ENCODE measurements around the gene SYNJ2.

The SYNJ2 gene

GRCh38 chr6:158064725-158065251 is 83.1 kb downstream of the SYNJ2 start:
- no peak for DNase-seq

GRCh38 chr6:158066136-158066781 is 84.6 kb downstream of the SYNJ2 start:
- DNase-seq, result no peak

GRCh38 chr6:158067436-158068015 is 85.9 kb downstream of the SYNJ2 start:
- DNase-seq, result no peak

GRCh38 chr6:158068156-158068892 is 86.7 kb downstream of the SYNJ2 start:
- no peak for DNase-seq

DNA sequence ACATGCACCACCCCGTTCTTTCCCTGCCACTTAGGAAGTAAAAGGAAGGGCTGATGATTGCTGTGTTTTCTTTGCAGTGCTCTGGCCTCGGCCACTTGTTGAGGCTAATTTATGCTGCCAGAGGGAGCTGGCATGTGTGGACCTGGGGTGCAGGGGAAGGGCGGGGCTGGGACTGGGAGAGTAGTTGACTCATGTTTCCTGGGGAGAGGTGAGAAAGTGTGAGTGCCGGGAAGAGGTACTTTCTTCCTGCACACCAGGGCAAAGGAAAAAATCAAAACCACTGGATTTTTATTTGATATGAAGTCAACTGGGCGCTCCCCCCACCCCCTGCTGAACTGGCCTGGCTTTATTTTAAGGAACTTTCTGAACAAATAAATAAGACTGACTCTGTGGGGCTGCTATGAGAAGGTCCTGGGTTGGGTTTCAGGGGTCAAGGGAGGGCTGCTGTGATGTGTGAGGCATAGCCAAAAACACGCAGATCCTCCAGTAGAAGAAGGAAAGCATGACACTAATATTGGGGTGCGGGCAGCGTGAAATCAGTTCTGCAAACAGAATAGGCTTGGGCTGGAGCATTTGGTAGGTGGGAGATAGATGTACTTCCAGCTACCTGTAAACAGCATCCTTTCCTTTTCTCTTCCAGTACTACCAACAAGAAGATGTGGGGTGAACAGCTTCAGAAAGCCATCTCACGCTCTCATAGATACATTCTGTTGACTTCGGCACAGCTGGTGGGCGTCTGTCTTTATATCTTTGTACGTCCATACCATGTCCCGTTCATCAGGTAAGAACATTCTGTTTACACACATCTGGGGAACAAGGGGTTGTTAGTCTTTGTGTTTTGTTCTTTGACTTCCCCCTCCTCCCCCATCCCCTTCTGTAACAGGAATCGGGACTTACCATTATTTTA is 87.5 kb downstream of the SYNJ2 start:
- DNase-seq, result no peak

DNA sequence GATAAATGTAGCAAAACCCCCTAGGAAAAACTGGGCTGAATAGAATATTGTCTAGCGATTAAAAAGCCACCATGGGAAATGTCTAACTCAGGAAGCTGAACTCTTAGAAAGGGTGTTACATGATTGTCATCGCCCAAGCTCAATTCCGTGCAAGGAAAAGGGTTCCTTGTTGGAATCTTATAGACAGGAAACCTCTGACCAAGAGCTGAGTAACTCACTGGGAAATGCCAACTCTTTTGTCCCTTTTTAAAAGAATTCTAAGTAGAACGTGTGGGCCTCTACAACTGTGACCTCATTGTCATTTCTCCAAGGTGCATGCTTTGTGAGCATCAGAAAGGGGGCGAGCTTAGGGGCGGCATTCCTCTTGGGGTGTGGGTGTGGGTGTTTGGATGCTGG is 88.1 kb downstream of the SYNJ2 start:
- no peak for DNase-seq

DNA sequence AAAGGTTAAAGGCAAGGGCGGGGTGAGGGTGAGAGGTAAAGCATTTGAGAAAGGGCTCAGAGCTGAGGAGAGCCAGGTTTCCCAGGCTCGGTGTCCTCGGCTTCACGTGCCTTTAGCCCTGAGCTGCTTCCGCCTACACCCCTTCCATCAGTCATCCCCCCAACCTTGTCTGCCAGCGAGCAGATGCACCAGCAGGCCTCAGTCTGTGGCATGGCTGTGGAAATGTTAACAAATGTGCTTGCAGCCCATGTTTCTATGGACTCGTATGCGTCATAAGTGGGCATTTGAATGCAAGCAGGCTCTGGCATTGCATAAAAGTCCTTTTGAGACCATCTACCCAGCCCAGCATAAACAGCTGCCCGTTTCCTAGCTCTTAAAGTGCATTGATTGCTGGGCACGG is 88.8 kb downstream of the SYNJ2 start:
- DNase-seq, result no peak

DNA sequence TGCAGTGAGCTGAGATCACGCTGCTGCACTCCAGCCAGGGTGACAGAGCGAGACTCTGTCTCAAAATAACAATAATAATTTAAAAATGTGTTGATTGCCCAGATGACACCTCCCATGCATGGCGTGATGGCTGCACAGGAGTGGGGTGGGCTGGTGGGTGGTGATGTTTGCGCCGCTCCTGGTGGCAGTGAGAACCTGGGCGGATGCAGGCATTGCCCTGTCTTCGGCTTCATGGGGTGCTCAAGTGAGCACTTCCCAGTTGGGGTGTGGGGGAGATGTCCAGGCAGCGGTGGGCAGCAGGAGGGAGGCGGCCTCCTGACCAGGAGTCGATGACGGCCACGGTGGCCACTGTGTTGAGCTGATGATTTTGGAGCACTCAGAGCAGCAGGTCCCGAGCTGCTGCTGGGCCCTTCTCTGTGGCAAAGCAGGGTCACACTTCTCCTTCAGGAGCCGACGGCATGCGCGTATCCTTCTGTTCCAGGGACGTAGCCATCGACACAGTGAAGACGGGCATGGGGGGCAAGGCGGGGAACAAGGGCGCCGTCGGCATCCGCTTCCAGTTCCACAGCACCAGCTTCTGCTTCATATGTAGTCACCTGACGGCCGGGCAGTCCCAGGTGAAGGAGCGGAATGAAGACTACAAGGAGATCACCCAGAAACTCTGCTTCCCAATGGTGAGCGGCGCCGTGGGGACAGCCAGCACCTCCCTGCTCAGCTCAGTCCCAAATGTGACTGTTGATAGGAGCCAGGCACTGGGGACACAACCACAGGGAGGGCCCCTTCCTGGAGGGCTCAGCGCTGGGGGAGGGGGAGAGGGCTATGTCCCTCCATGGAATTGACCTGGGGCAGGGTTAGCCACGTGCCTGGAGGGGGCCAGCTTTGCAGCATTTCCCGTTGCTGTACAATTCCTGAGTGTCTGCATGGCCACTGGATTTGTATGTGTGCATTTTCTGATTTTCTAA is 89.7 kb downstream of the SYNJ2 start:
- no peak for DNase-seq

DNA sequence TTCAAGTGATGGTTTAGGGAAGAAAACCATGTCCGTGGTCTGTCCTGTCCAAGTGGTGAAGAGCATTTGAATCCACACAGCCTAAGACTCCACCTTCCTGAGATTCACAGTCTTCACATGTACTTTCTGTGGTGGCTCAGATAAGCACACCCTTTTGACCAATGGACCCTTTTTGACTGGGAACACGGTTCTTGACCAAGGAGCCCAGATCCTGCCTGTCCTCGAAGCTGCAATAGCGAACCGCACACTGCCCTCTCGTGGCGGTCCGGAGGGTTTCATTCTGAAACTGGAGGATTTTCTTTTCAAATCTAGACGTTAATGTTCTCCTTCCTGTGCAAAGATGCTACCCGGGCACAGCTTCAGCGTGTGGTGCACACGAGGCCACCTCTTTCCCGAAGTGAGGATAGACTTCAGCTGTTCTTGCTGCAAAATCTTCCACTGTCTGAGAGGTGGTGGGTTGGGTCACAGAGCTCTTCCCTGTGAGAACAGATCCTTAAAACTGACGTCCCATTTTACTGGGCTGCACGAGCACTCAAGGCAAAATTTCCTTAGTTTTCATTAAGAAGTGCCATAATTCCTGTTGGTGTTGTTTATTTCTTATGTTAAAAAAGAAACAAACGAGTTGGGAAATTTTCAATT is 90.5 kb downstream of the SYNJ2 start:
- peak; percentile 18 to 62 for DNase-seq

GRCh38 chr6:158073776-158074175 is 92.1 kb downstream of the SYNJ2 start:
- DNase-seq, result no peak

- no peak for DNase-seq
These were observed 94.9 kb downstream of the SYNJ2 start for GRCh38 chr6:158076548-158076947.

GRCh38 chr6:158077676-158078075 is 96.0 kb downstream of the SYNJ2 start:
- DNase-seq, result no peak

DNA sequence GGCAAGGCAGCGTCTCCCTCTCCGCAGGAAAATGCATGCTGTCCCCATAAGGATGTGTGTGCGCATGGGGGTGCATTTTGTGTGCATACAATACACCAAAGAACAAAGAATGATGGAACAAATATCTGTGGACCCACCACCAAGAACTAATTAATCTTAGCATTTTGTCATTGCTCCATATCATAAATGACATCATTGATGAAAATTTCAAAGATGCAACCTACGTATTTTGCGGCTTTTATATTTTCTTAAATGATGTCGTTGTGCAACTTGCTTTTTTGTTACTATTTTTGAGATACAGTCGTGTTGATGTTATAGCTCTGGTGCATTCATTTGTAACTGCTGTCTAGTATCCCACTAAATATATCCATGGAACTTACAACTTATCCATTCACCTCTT is 96.7 kb downstream of the SYNJ2 start:
- no peak for DNase-seq

- no peak for DNase-seq
These were observed 99.4 kb downstream of the SYNJ2 start for GRCh38 chr6:158080849-158081656.

GRCh38 chr6:158081657-158081935 is 99.9 kb downstream of the SYNJ2 start:
- no peak for DNase-seq

GRCh38 chr6:158083455-158084325 is 102.0 kb downstream of the SYNJ2 start:
- DNase-seq, result no peak

- DNase-seq, result no peak
These were observed 103.8 kb downstream of the SYNJ2 start for GRCh38 chr6:158085261-158086053.

DNA sequence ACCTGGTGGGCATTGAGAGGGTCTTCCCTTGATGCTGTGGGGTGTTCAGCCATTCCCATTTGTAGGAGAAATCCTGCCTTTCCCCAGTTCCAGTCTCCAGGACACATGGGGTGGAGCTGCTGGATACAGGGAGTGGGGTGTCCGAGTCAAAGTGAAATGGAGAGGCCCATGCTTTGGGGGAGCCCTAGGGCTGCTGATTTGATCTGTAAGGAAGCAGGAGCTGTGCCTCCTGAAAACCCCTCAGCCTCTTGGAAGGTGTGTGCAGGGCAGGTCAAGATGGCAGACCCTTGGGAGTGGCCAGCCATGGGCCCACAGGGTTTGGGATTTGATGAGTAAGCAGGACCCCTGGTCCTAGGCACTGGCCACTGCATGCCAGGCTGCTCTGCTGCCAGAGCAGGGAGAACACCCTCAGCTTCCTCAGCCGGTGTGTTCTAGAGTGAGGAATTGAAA is 104.4 kb downstream of the SYNJ2 start:
- DNase-seq, result no peak

Data from bone marrow (tissue), 2 donors.